Neutrophil (primary cell): ENCODE results near the gene RSPRY1.

ENCODE experiments used
- H3K27ac ChIP-seq: fragments of 200-600 bp; sonication (generic); 2 replicates; pipeline ENCODE4 v1.5.1; 2016; ENCODE audit warnings: mild to moderate bottlenecking, moderate library complexity
- H3K27me3 ChIP-seq: fragments of 200-600 bp; sonication (generic); 2 replicates; pipeline ENCODE4 v1.6.0; 2016; ENCODE audit warnings: mild to moderate bottlenecking
- H3K36me3 ChIP-seq: fragments of 200-600 bp; sonication (generic); 2 replicates; pipeline ENCODE4 v1.5.1; 2017
- H3K4me1 ChIP-seq, 2 experiments: fragments of 200-600 bp in 1 of 2; sonication (generic) in 1 of 2; 1 replicate in 1 of 2; 2 replicates in 1 of 2; pipeline versions ENCODE4 v1.5.1 to v1.6.1; 2013 to 2016; ENCODE audit warnings: low read depth in 1 of 2, low read length in 1 of 2, mild to moderate bottlenecking in 1 of 2, moderate library complexity in 1 of 2; ENCODE audit not compliant: control insufficient read depth in 1 of 2, insufficient read depth in 1 of 2
- H3K4me3 ChIP-seq, 2 experiments: fragments of 200-600 bp in 1 of 2; sonication (generic) in 1 of 2; 1 replicate in 1 of 2; 2 replicates in 1 of 2; pipeline ENCODE4 v1.5.1; 2013 to 2016; ENCODE audit warnings: low read depth in 1 of 2, low read length in 1 of 2, mild to moderate bottlenecking in 1 of 2, moderate library complexity in 1 of 2
- H3K9me3 ChIP-seq: fragments of 200-600 bp; sonication (generic); 2 replicates; pipeline ENCODE4 v1.5.1; 2016
- TF ChIP-seq, protein P1 (sequence below): fragments of 200-600 bp; sonication (generic); IDR thresholded peaks from 2 replicates; pipeline ENCODE4 v1.5.1; 2016; ENCODE audit warnings: antibody characterized with exemption

RSPRY1 gene

DNA sequence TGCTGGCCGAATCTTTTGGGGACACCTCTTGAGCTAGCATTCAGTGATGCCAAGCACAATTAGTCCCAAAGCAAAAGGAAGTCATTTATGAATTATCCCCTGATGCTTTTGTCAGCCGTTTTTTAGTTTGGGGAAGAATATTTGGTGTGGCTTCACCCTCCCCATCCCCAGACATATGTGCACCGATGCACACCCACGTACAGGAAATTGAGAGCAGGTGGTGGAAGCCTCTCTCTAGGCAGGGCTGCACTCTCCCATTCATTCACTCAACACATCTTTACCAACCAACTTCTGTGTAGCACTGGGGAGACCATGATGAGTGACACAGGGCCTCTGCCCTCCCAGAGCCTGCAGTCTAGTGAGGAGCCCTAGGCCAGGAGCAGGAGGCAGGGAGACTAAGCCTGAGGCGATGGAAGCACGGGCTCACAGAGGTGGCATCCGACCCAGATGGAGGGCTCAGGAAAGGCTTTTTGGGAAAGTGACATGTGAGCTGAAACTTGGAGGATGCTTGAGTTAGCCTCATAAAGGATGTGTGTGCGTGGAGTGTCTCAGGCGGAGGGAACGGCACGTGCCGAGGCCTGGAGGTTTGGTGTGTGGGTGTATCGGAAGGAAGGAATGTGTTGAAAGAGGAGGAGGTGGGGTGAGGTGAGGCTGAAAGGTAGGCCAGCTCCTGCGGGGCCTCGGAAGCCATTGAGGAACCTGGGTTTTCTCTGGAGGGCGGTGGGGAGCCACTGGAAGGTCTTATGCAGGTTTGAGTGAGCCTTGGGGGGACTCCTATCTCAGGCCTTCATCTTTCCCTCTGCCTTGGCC lies 44.1 kb upstream of the RSPRY1 start:
- Histone ChIP-seq H3K4me3 (peak overlapping the region in 1 of 2 experiments; percentile 15), H3K4me1 (peaks cover 94 to 98% of the 10 kb centered on the region in 2 experiments), H3K27ac (peak overlapping the region; percentile 82), H3K27me3 (no peaks in the 10 kb centered on the region), H3K9me3 (no peaks in the 10 kb centered on the region), H3K36me3 (peaks cover 11% of the 10 kb centered on the region)
- TF ChIP-seq, protein P1, sequence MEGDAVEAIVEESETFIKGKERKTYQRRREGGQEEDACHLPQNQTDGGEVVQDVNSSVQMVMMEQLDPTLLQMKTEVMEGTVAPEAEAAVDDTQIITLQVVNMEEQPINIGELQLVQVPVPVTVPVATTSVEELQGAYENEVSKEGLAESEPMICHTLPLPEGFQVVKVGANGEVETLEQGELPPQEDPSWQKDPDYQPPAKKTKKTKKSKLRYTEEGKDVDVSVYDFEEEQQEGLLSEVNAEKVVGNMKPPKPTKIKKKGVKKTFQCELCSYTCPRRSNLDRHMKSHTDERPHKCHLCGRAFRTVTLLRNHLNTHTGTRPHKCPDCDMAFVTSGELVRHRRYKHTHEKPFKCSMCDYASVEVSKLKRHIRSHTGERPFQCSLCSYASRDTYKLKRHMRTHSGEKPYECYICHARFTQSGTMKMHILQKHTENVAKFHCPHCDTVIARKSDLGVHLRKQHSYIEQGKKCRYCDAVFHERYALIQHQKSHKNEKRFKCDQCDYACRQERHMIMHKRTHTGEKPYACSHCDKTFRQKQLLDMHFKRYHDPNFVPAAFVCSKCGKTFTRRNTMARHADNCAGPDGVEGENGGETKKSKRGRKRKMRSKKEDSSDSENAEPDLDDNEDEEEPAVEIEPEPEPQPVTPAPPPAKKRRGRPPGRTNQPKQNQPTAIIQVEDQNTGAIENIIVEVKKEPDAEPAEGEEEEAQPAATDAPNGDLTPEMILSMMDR = no peak

- TF ChIP-seq, protein P1 = no peak
- Histone ChIP-seq H3K27me3 (no peaks in the 10 kb centered on the region), H3K9me3 (no peaks in the 10 kb centered on the region), H3K4me3 (peak overlapping the region in 1 of 2 experiments; percentile 15), H3K27ac (peak overlapping the region; percentile 82), H3K4me1 (peaks cover 95 to 96% of the 10 kb centered on the region in 2 experiments), H3K36me3 (no peaks in the 10 kb centered on the region)
These were observed 42.8 kb upstream of the RSPRY1 start for GRCh38 chr16:57143149-57143921.

- H3K27me3 ChIP-seq = no peaks in the 10 kb centered on the region
- H3K9me3 ChIP-seq = no peaks in the 10 kb centered on the region
- H3K27ac ChIP-seq = peak overlapping the region; percentile 82
- peaks cover 89 to 90% of the 10 kb centered on the region in 2 experiments for H3K4me1 ChIP-seq
- TF ChIP-seq, protein P1 = no peak
- H3K36me3 ChIP-seq = peaks cover under 1% of the 10 kb centered on the region
- no peak overlapping the region for H3K4me3 ChIP-seq
These were observed 42.1 kb upstream of the RSPRY1 start for GRCh38 chr16:57144027-57144426.

DNA sequence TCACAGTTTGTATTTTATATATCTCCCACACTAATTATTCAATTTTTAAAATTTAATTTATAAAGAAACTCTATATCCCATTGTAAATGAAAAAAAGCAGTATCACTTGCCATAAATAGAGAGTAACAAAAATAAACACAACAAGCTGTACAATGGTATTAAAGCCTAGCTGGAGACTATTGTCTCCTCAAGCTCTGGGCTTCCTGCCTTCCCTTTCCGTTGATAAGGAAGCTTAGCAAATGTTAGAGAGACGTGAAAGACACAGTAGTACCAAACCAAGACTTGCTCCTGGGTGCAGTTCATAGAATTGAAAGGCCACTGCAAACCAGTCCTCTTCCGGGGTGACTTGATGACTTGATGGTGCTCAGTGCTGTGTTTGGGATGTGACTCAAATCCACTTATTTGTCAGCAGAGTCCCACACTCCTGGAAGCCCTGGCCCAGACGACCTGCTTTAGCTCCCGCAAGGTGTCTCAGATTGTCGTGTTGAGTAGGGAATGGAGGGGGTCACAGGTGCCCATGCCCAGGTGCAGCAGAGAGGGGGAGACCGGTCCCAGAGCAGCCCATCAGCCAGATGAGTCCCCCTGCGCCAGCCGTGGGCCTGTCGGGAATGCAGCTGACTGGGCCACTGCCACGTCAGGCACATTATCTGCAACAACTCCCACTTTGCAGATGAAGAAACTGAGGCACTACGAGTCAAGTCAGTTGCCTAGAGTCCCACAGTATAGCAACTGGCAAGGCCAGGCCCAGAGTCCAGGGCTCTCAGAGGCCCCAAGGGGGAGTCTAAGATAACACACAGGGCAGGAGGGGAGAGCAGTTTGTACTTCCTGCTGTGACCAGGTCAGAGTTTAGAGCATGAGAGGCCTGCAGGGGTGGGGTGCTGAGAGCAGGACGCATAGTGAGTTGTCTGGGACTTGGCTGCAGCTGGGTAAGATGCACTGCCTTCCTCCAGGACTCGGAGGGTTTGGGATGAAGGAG lies 40.8 kb upstream of the RSPRY1 start:
- H3K27ac ChIP-seq = peak overlapping the region; percentile 82
- no peaks in the 10 kb centered on the region for H3K27me3 ChIP-seq
- no peak overlapping the region for H3K4me3 ChIP-seq
- peaks cover 13% of the 10 kb centered on the region for H3K36me3 ChIP-seq
- H3K4me1 ChIP-seq = peaks cover 76% of the 10 kb centered on the region in 2 experiments
- H3K9me3 ChIP-seq = no peaks in the 10 kb centered on the region
- TF ChIP-seq, protein P1 = no peak
